Neural cell (in vitro differentiated cells): ENCODE results near the gene SLC22A23. TPM values are rescaled to one million over a fixed set of nuclear protein-coding genes. Genes with fewer than 3 reads are reported as not detected.

Source experiments
- H2AFZ ChIP-seq: fragments of 200-600, 300-800 bp; sonication (generic), shearing (Covaris generic); 2 replicates; pipeline ENCODE4 v1.6.0; 2014; ENCODE audit warnings: low read depth, mild to moderate bottlenecking, antibody characterized with exemption, low read length, moderate library complexity
- H3F3A ChIP-seq: fragments of 200-600 bp; shearing (Covaris generic); 2 replicates; pipeline ENCODE4 v1.6.1; 2016; ENCODE audit warnings: mild to moderate bottlenecking, moderate library complexity, mixed read lengths, antibody characterized with exemption, low read length; ENCODE audit not compliant: insufficient read depth, poor library complexity, severe bottlenecking
- H3K27ac ChIP-seq: fragments of 200-600, 300-800 bp; sonication (generic), shearing (Covaris generic); 2 replicates; pipeline ENCODE4 v1.5.1; 2014; ENCODE audit warnings: mild to moderate bottlenecking, low read length, moderate library complexity
- H3K27me3 ChIP-seq: fragments of 300-800, 200-600 bp; sonication (generic), shearing (Covaris generic); 2 replicates; pipeline ENCODE4 v1.6.0; 2014; ENCODE audit warnings: mild to moderate bottlenecking, low read depth, low read length, moderate library complexity; ENCODE audit not compliant: insufficient read depth
- H3K36me3 ChIP-seq: fragments of 300-800, 200-600 bp; sonication (generic), shearing (Covaris generic); 2 replicates; pipeline ENCODE4 v1.5.1; 2014; ENCODE audit warnings: mild to moderate bottlenecking, antibody characterized with exemption, low read length, moderate library complexity; ENCODE audit not compliant: insufficient read depth
- H3K4me2 ChIP-seq: fragments of 300-800, 200-600 bp; sonication (generic), shearing (Covaris generic); 2 replicates; pipeline ENCODE4 v1.6.0; 2014; ENCODE audit warnings: mild to moderate bottlenecking, low read length
- H3K4me3 ChIP-seq: fragments of 300-800, 200-600 bp; sonication (generic), shearing (Covaris generic); 2 replicates; pipeline ENCODE4 v1.5.1; 2014; ENCODE audit warnings: mild to moderate bottlenecking, low read length, moderate library complexity
- H3K79me2 ChIP-seq: fragments of 200-600 bp; shearing (Covaris generic); replicated peaks from 2 replicates; pipeline ENCODE4 v1.6.0; 2014; ENCODE audit warnings: mild to moderate bottlenecking, low read length, moderate library complexity; ENCODE audit not compliant: insufficient read depth
- H3K9ac ChIP-seq: fragments of 300-800, 200-600 bp; sonication (generic), shearing (Covaris generic); 2 replicates; pipeline ENCODE4 v1.6.1; 2016; ENCODE audit warnings: mild to moderate bottlenecking, low read length, mixed read lengths
- H3K9me2 ChIP-seq: fragments of 200-600 bp; shearing (Covaris generic); 2 replicates; pipeline ENCODE4 v1.6.1; 2016; ENCODE audit warnings: mild to moderate bottlenecking, low read length, mixed read lengths; ENCODE audit not compliant: insufficient read depth
- H3K9me3 ChIP-seq: fragments of 200-600, 300-800 bp; sonication (generic), shearing (Covaris generic); 2 replicates; pipeline ENCODE4 v1.6.1; 2016; ENCODE audit warnings: mild to moderate bottlenecking, mixed run types, low read length, moderate library complexity, mixed read lengths
- H4K20me1 ChIP-seq: fragments of 200-600 bp; shearing (Covaris generic); 2 replicates; pipeline ENCODE4 v1.6.1; 2016; ENCODE audit warnings: mild to moderate bottlenecking, mixed run types; ENCODE audit not compliant: insufficient read depth
- EP300 ChIP-seq: fragments of 450-650 bp; conservative IDR thresholded peaks from 2 replicates; pipeline ENCODE4 v1.6.1; 2014; ENCODE audit warnings: antibody characterized with exemption, mild to moderate bottlenecking, moderate library complexity; ENCODE audit not compliant: poor library complexity, severe bottlenecking
- EZH2 ChIP-seq: fragments of 200-600, 300-800 bp; shearing (Covaris generic), sonication (generic); IDR thresholded peaks from 2 replicates; pipeline ENCODE4 v1.6.1; 2014; ENCODE audit warnings: antibody characterized with exemption, low read length, borderline replicate concordance, mild to moderate bottlenecking; ENCODE audit not compliant: insufficient read depth, poor library complexity, severe bottlenecking
- MXI1 ChIP-seq: fragments of 450-650 bp; conservative IDR thresholded peaks from 2 replicates; pipeline ENCODE4 v1.6.1; 2014; ENCODE audit warnings: antibody characterized with exemption, mild to moderate bottlenecking; ENCODE audit not compliant: poor library complexity, severe bottlenecking
- POLR2AphosphoS5 ChIP-seq: IDR thresholded peaks from 2 replicates; pipeline ENCODE4 v1.6.1; 2012
- RAD21 ChIP-seq: fragments of 450-650 bp; conservative IDR thresholded peaks from 2 replicates; pipeline ENCODE4 v1.6.1; 2014; ENCODE audit warnings: antibody characterized with exemption, mild to moderate bottlenecking, moderate library complexity
- SMC3 ChIP-seq: fragments of 450-650 bp; conservative IDR thresholded peaks from 2 replicates; pipeline ENCODE4 v1.6.1; 2014; ENCODE audit warnings: antibody characterized with exemption, mild to moderate bottlenecking, moderate library complexity; ENCODE audit not compliant: poor library complexity
- TAF1 ChIP-seq: IDR thresholded peaks from 2 replicates; pipeline ENCODE4 v1.6.1; 2012; ENCODE audit warnings: low read depth
- polyA plus RNA-seq: library from polyadenylated mRNA; depleted of rRNA; stranded (reverse); fragments of >200 nt; gene quantifications from 2 replicates; pipeline ENCODE4 v1.2.3, GENCODE V29; 2014
- TF ChIP-seq, protein P1 (sequence below): IDR thresholded peaks from 2 replicates; pipeline ENCODE4 v1.6.1; 2012; ENCODE audit warnings: borderline replicate concordance
- TF ChIP-seq, protein P2 (sequence below): fragments of 450-650 bp; IDR thresholded peaks from 2 replicates; pipeline ENCODE4 v1.5.1; 2014; ENCODE audit warnings: antibody characterized with exemption, mild to moderate bottlenecking, moderate library complexity; ENCODE audit not compliant: poor library complexity, severe bottlenecking

SLC22A23 gene
- polyA plus RNA-seq, 1 donor from 2014 or later: 8.8 TPM

DNA sequence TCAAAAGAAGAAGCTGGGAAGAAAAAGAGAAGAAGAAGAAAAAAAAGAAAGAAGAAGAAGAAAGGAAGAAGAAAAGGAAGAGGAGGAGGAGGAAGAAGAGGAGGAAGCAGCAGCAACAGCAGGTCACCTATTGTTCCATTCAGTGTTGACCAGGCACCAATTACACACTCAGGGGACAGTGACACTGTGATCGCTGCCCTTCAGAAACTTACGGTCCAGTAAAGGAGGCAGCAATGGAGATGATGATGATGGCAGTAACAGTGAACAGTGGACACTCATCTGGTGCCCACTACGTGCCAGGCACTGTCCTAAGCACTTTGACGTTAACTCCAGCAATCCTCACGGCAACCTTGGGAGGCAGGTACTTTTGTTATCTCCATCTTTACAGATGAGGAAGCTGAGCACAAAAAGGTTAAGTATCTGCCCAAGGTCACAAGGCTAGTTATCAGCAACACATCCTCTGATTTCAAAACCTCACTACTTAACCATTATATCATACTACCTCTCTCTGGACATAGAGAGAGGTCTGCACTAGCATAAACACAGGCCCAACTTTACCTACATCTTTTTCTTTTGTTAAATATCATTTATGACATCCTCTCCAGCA, 83.2 kb downstream of the SLC22A23 start:
- no peaks in the 10 kb centered on the region for H3K27me3 ChIP-seq
- H4K20me1 ChIP-seq: no peaks in the 10 kb centered on the region
- TF ChIP-seq MXI1: no peak
- TF ChIP-seq SMC3: no peak
- TF ChIP-seq TAF1: no peak
- TF ChIP-seq EZH2: no peak
- no peak for TF ChIP-seq RAD21
- TF ChIP-seq, protein P1, sequence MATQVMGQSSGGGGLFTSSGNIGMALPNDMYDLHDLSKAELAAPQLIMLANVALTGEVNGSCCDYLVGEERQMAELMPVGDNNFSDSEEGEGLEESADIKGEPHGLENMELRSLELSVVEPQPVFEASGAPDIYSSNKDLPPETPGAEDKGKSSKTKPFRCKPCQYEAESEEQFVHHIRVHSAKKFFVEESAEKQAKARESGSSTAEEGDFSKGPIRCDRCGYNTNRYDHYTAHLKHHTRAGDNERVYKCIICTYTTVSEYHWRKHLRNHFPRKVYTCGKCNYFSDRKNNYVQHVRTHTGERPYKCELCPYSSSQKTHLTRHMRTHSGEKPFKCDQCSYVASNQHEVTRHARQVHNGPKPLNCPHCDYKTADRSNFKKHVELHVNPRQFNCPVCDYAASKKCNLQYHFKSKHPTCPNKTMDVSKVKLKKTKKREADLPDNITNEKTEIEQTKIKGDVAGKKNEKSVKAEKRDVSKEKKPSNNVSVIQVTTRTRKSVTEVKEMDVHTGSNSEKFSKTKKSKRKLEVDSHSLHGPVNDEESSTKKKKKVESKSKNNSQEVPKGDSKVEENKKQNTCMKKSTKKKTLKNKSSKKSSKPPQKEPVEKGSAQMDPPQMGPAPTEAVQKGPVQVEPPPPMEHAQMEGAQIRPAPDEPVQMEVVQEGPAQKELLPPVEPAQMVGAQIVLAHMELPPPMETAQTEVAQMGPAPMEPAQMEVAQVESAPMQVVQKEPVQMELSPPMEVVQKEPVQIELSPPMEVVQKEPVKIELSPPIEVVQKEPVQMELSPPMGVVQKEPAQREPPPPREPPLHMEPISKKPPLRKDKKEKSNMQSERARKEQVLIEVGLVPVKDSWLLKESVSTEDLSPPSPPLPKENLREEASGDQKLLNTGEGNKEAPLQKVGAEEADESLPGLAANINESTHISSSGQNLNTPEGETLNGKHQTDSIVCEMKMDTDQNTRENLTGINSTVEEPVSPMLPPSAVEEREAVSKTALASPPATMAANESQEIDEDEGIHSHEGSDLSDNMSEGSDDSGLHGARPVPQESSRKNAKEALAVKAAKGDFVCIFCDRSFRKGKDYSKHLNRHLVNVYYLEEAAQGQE: no peak
- TF ChIP-seq POLR2AphosphoS5: no peak
- TF ChIP-seq EP300: no peak
- TF ChIP-seq, protein P2, sequence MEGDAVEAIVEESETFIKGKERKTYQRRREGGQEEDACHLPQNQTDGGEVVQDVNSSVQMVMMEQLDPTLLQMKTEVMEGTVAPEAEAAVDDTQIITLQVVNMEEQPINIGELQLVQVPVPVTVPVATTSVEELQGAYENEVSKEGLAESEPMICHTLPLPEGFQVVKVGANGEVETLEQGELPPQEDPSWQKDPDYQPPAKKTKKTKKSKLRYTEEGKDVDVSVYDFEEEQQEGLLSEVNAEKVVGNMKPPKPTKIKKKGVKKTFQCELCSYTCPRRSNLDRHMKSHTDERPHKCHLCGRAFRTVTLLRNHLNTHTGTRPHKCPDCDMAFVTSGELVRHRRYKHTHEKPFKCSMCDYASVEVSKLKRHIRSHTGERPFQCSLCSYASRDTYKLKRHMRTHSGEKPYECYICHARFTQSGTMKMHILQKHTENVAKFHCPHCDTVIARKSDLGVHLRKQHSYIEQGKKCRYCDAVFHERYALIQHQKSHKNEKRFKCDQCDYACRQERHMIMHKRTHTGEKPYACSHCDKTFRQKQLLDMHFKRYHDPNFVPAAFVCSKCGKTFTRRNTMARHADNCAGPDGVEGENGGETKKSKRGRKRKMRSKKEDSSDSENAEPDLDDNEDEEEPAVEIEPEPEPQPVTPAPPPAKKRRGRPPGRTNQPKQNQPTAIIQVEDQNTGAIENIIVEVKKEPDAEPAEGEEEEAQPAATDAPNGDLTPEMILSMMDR: no peak
- no peak overlapping the region for H2AFZ ChIP-seq
- no peak overlapping the region for H3K9ac ChIP-seq
- H3K4me3 ChIP-seq: no peak overlapping the region
- H3K79me2 ChIP-seq: no peaks in the 10 kb centered on the region
- no peaks in the 10 kb centered on the region for H3F3A ChIP-seq
- no peaks in the 10 kb centered on the region for H3K9me2 ChIP-seq
- H3K9me3 ChIP-seq: no peaks in the 10 kb centered on the region
- H3K36me3 ChIP-seq: no peaks in the 10 kb centered on the region
- no peak overlapping the region for H3K4me2 ChIP-seq
- H3K27ac ChIP-seq: no peak overlapping the region

GRCh38 chr6:3372912-3373554, 83.8 kb downstream of the SLC22A23 start:
- Histone ChIP-seq H3K27me3 (no peaks in the 10 kb centered on the region), H3K36me3 (no peaks in the 10 kb centered on the region), H3F3A (no peaks in the 10 kb centered on the region)

More at GRCh38 chr6:3372912-3373554, 83.8 kb downstream of the SLC22A23 start:
- Histone ChIP-seq H2AFZ (no peak overlapping the region), H3K9me3 (no peaks in the 10 kb centered on the region), H3K9me2 (no peaks in the 10 kb centered on the region), H3K79me2 (no peaks in the 10 kb centered on the region), H3K4me2 (no peak overlapping the region), H3K4me3 (no peak overlapping the region), H4K20me1 (no peaks in the 10 kb centered on the region), H3K27ac (no peak overlapping the region), H3K9ac (no peak overlapping the region)
- TF ChIP-seq EP300: no peak
- TF ChIP-seq EZH2: no peak
- TF ChIP-seq, protein P1: no peak
- TF ChIP-seq SMC3: no peak
